Measurements from ENCODE around the gene TMEM184B.
A peak's percentile ranks its signal among the peaks of the same experiment; 100 is the strongest.

TMEM184B gene

GRCh38 chr22:38314051-38314932 is 41.5 kb upstream of the TMEM184B start:
- no peaks in the 10 kb centered on the region for H3K36me3 ChIP-seq (ENCODE audit: control insufficient read depth, insufficient read depth, low read length)
- H3K9ac ChIP-seq (ENCODE audit: low read length), result peak overlapping the region; percentile 95
- no peaks in the 10 kb centered on the region for H3K27me3 ChIP-seq (ENCODE audit: control insufficient read depth, insufficient read depth, low read length)
- peaks cover 71% of the 10 kb centered on the region for H3K4me1 ChIP-seq (ENCODE audit: control insufficient read depth, insufficient read depth, low read length)
- peak overlapping the region; percentile 4 for H3K4me3 ChIP-seq (ENCODE audit: low read length)
- no peaks in the 10 kb centered on the region for H3K9me3 ChIP-seq (ENCODE audit: control insufficient read depth, low read length)

GRCh38 chr22:38313384-38313955 is 40.7 kb upstream of the TMEM184B start:
- Histone ChIP-seq H3K4me1 (ENCODE audit: control insufficient read depth, insufficient read depth, low read length) (peaks cover 70% of the 10 kb centered on the region), H3K4me3 (ENCODE audit: low read length) (peak overlapping the region; percentile 4), H3K36me3 (ENCODE audit: control insufficient read depth, insufficient read depth, low read length) (no peaks in the 10 kb centered on the region), H3K9me3 (ENCODE audit: control insufficient read depth, low read length) (no peaks in the 10 kb centered on the region), H3K9ac (ENCODE audit: low read length) (peak overlapping the region; percentile 95), H3K27me3 (ENCODE audit: control insufficient read depth, insufficient read depth, low read length) (no peaks in the 10 kb centered on the region)

- peak overlapping the region; percentile 95 for H3K9ac ChIP-seq (ENCODE audit: low read length)
- peaks cover 61% of the 10 kb centered on the region for H3K4me1 ChIP-seq (ENCODE audit: control insufficient read depth, insufficient read depth, low read length)
Measured at GRCh38 chr22:38312261-38312800, 39.5 kb upstream of the TMEM184B start.

GRCh38 chr22:38311323-38311620 is 38.5 kb upstream of the TMEM184B start:
- H3K9me3 ChIP-seq (ENCODE audit: control insufficient read depth, low read length), result no peaks in the 10 kb centered on the region
- no peak overlapping the region for H3K9ac ChIP-seq (ENCODE audit: low read length)
- no peak overlapping the region for H3K4me3 ChIP-seq (ENCODE audit: low read length)
- H3K36me3 ChIP-seq (ENCODE audit: control insufficient read depth, insufficient read depth, low read length), result no peaks in the 10 kb centered on the region
- peaks cover 63% of the 10 kb centered on the region for H3K4me1 ChIP-seq (ENCODE audit: control insufficient read depth, insufficient read depth, low read length)
- no peaks in the 10 kb centered on the region for H3K27me3 ChIP-seq (ENCODE audit: control insufficient read depth, insufficient read depth, low read length)

More at GRCh38 chr22:38312261-38312800, 39.5 kb upstream of the TMEM184B start:
- Histone ChIP-seq H3K9me3 (ENCODE audit: control insufficient read depth, low read length) (no peaks in the 10 kb centered on the region), H3K27me3 (ENCODE audit: control insufficient read depth, insufficient read depth, low read length) (no peaks in the 10 kb centered on the region), H3K4me3 (ENCODE audit: low read length) (no peak overlapping the region), H3K36me3 (ENCODE audit: control insufficient read depth, insufficient read depth, low read length) (no peaks in the 10 kb centered on the region)

GRCh38 chr22:38310518-38311322 is 37.9 kb upstream of the TMEM184B start:
- no peak overlapping the region for H3K4me3 ChIP-seq (ENCODE audit: low read length)

GRCh38 chr22:38309614-38310517 is 37.1 kb upstream of the TMEM184B start:
- no peaks in the 10 kb centered on the region for H3K9me3 ChIP-seq (ENCODE audit: control insufficient read depth, low read length)
- no peaks in the 10 kb centered on the region for H3K27me3 ChIP-seq (ENCODE audit: control insufficient read depth, insufficient read depth, low read length)
- H3K36me3 ChIP-seq (ENCODE audit: control insufficient read depth, insufficient read depth, low read length), result no peaks in the 10 kb centered on the region
- no peak overlapping the region for H3K4me3 ChIP-seq (ENCODE audit: low read length)
- peak overlapping the region; percentile 32 for H3K9ac ChIP-seq (ENCODE audit: low read length)
- H3K4me1 ChIP-seq (ENCODE audit: control insufficient read depth, insufficient read depth, low read length), result peaks cover 62% of the 10 kb centered on the region

More at GRCh38 chr22:38310518-38311322, 37.9 kb upstream of the TMEM184B start:
- no peaks in the 10 kb centered on the region for H3K27me3 ChIP-seq (ENCODE audit: control insufficient read depth, insufficient read depth, low read length)
- no peaks in the 10 kb centered on the region for H3K9me3 ChIP-seq (ENCODE audit: control insufficient read depth, low read length)
- no peak overlapping the region for H3K9ac ChIP-seq (ENCODE audit: low read length)
- H3K36me3 ChIP-seq (ENCODE audit: control insufficient read depth, insufficient read depth, low read length), result no peaks in the 10 kb centered on the region
- peaks cover 64% of the 10 kb centered on the region for H3K4me1 ChIP-seq (ENCODE audit: control insufficient read depth, insufficient read depth, low read length)

GRCh38 chr22:38308791-38309498 is 36.1 kb upstream of the TMEM184B start:
- no peaks in the 10 kb centered on the region for H3K9me3 ChIP-seq (ENCODE audit: control insufficient read depth, low read length)
- H3K27me3 ChIP-seq (ENCODE audit: control insufficient read depth, insufficient read depth, low read length), result no peaks in the 10 kb centered on the region
- peaks cover 58% of the 10 kb centered on the region for H3K4me1 ChIP-seq (ENCODE audit: control insufficient read depth, insufficient read depth, low read length)
- H3K9ac ChIP-seq (ENCODE audit: low read length), result no peak overlapping the region
- no peaks in the 10 kb centered on the region for H3K36me3 ChIP-seq (ENCODE audit: control insufficient read depth, insufficient read depth, low read length)
- no peak overlapping the region for H3K4me3 ChIP-seq (ENCODE audit: low read length)

- Histone ChIP-seq H3K27me3 (ENCODE audit: control insufficient read depth, insufficient read depth, low read length) (no peaks in the 10 kb centered on the region), H3K4me3 (ENCODE audit: low read length) (no peak overlapping the region), H3K4me1 (ENCODE audit: control insufficient read depth, insufficient read depth, low read length) (peaks cover 41% of the 10 kb centered on the region), H3K36me3 (ENCODE audit: control insufficient read depth, insufficient read depth, low read length) (peaks cover 9% of the 10 kb centered on the region), H3K9ac (ENCODE audit: low read length) (peak overlapping the region; percentile 45), H3K9me3 (ENCODE audit: control insufficient read depth, low read length) (no peaks in the 10 kb centered on the region)
Measured at GRCh38 chr22:38305471-38306448, 33.0 kb upstream of the TMEM184B start.

GRCh38 chr22:38304526-38304925 is 31.7 kb upstream of the TMEM184B start:
- peaks cover 29% of the 10 kb centered on the region for H3K4me1 ChIP-seq (ENCODE audit: control insufficient read depth, insufficient read depth, low read length)
- H3K4me3 ChIP-seq (ENCODE audit: low read length), result no peak overlapping the region
- no peaks in the 10 kb centered on the region for H3K9me3 ChIP-seq (ENCODE audit: control insufficient read depth, low read length)
- no peaks in the 10 kb centered on the region for H3K27me3 ChIP-seq (ENCODE audit: control insufficient read depth, insufficient read depth, low read length)
- H3K9ac ChIP-seq (ENCODE audit: low read length), result no peak overlapping the region
- peaks cover 17% of the 10 kb centered on the region for H3K36me3 ChIP-seq (ENCODE audit: control insufficient read depth, insufficient read depth, low read length)

GRCh38 chr22:38303974-38304373 is 31.2 kb upstream of the TMEM184B start:
- H3K9ac ChIP-seq (ENCODE audit: low read length), result no peak overlapping the region
- no peaks in the 10 kb centered on the region for H3K9me3 ChIP-seq (ENCODE audit: control insufficient read depth, low read length)
- H3K27me3 ChIP-seq (ENCODE audit: control insufficient read depth, insufficient read depth, low read length), result no peaks in the 10 kb centered on the region
- no peak overlapping the region for H3K4me3 ChIP-seq (ENCODE audit: low read length)
- H3K4me1 ChIP-seq (ENCODE audit: control insufficient read depth, insufficient read depth, low read length), result peaks cover 23% of the 10 kb centered on the region
- peaks cover 20% of the 10 kb centered on the region for H3K36me3 ChIP-seq (ENCODE audit: control insufficient read depth, insufficient read depth, low read length)
